Adipose tissue (tissue), 3 donors: ENCODE measurements around the gene BTBD16. TPM values are rescaled to one million over a fixed set of nuclear protein-coding genes. Genes with fewer than 3 reads are reported as not detected.

Experiments used
- H3K27ac ChIP-seq: one replicate; pipeline ENCODE4 v1.5.1; 2013; ENCODE audit warnings: low read depth, low read length
- WGBS, 3 donors: extraction: QIAGEN DNeasy Blood & Tissue Kit; methylation state at CpG; one replicate each; pipeline ENCODE4 v1.1.7; 2013; 5-methylcytosine and 5-hydroxymethylcytosine counted together
- polyA plus RNA-seq, 3 donors: library from polyadenylated mRNA; stranded (reverse); fragments of 200-250 nt; gene quantifications; one replicate each; pipeline ENCODE4 v1.2.3, GENCODE V29; 2013
- donor health status: healthy with polysubstance abuse.
- donor health status: Bipolar disorder and iron deficiency.
- donor health status: healthy.

BTBD16 gene
- polyA plus RNA-seq, 3 donors: 0.04 to 0.34 (median 0.07) TPM

DNA sequence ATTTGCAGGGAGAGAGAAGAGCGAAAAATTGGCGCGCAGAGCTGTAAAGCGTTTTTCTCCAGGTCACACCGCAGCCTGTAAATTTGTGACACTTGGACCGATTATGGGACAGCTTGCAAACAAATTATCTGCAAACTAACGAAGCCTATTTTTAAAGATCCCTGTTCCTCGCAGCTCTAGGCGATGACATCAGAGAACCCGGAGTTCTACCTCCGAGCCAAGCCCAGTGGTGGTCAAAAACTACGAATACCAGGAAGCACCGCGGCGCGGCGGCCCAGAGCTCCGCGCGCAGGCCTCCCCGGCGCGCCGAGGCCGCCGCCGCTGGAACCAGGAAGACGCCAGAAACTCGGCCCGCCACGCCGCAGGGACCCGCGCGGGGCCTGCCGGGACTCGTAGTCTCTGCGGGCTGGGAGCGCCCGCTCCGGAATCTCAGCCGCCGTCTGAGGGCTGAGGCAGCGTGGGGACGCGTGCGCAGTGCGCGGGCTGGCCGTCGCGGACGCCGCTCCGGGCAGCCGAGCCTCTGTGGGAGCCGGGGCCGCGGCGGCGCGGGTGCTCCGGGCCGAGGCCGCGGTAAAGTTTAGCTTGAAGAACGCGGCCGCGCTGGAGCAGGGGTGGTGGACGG, 103.3 kb downstream of the BTBD16 start, which contains the start of gene PLEKHA1:
Gene PLEKHA1 (plus strand): TSS at position 472 of the 622 bp plus-strand sequence. CDS start 18,493 bp downstream, outside the sequence.
- 0% methylated on average over 66 to 71 of the region's 71 CpGs for WGBS, 3 donors
- H3K27ac ChIP-seq: peak within 1 kb of the TSS; percentile 68

DNA sequence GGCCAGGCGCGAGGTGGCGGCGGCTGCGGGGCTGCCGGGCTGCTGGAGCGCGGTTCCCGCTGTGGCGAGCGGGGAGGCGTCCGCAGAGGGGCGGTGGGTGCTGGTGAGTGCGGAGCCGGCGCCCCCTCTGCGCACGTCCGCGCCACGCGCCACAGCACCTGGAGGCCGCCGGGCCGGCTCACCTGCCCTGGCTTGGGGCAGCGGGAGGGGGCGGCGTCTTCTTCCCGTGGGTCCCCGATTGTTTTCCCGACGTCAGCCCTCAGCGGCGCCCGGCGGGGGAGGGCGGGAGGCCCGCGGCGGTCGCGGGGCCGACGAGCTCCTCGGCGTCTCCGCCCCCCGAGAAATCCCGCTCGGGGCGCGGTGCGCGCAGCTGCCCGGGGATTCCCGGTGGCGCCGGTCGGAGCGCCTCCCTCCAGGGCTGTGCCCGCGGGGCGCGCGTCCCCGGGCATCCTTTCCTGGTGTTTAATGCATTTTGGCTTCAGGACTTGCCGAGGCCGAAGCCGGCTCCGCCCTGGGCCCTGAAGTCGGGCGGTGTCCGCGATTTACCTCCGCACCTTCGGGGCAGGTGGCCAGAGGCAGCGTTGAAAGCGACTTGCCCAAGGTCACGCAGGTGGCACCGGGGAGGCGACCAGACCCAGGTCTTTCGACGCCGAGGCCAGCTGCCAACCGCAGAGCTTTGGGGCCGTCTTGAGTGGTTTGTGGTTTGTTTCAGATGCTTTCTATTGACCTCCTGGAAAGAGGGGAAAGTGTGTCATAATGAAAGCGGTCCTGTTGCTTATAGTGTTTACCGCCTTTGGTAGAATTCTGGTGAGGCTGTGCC, 104.0 kb downstream of the BTBD16 start:
- 0% methylated on average over 68 to 89 of the region's 89 CpGs for WGBS, 3 donors

DNA sequence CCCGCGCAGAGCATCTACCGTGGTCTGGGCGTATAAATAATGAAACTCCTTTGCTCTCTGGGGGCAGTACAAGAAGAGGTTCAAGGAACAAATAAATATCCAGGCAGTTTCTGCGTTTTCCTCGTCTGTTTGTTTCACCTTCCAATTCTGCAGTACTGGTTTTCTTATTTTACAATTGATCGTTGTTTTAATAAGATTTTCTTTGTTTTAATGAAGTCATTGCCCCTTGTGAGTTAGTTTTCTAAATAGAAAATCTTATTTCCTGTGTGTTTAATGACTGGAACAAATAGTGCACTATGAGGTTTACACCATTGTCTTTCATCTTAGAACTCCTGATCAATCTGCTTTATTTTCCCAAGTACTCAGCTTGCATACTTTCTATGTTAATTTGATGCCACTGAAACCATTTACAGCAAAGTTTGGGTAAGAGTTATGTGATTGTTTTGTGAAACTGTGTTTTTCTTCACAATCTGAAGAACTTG, 104.6 kb downstream of the BTBD16 start:
- WGBS, 3 donors: 3 to 5% (median 4%) methylated on average over 7 of the region's 7 CpGs
- H3K27ac ChIP-seq: peak overlapping the region; percentile 62

More for the DNA sequence above, 104.0 kb downstream of the BTBD16 start:
- peak overlapping the region; percentile 68 for H3K27ac ChIP-seq

DNA sequence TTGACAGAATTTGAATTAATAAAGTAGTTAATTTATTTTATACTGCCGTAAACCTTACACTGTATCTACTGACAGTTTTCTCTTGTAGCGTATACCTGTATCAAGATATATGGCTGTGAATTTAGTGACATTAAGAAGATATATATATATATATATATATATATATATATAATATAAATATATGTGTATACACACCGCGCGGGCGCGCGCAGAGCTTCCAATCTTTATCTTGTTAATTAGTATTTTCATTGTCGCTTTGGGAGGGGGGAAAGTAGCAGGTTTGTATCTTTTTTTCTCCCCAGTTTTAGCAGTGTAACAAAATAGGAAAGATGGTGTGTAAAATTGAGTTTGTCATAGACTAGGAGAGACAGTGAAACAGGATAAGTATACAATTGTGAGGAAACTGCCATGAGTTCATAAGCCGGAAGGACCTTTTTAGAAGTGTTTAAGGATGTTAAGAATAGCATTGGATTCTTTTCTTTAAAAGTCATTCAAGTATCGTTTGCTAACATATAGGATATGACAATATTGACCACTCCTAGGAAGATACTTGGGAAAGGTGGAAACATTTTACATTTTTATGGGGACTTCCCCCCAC, 105.4 kb downstream of the BTBD16 start:
- 73 to 81% (median 81%) methylated on average over 11 of the region's 11 CpGs for WGBS, 3 donors
- H3K27ac ChIP-seq: no peak overlapping the region

DNA sequence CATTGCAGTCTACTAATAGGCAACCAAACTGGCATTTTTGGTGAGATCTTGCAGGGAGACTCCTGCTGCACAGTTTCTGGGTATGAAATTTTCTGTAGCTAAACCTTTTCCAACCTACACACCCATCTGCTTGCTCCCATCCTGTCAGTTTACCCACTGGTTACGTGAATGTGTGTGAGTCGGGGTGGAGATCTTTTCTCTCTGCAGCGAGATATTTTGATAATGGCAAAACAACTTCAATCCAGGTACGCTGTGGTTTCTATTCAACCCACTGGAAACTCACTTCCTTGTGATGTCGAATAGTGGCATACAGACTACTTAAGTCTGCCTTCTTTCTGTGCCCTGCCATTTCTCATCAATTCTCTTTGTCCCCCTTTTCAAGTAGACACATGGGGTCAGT, 107.9 kb downstream of the BTBD16 start:
- WGBS, 3 donors: 93 to 94% (median 93%) methylated on average over 5 of the region's 5 CpGs
- no peak overlapping the region for H3K27ac ChIP-seq

DNA sequence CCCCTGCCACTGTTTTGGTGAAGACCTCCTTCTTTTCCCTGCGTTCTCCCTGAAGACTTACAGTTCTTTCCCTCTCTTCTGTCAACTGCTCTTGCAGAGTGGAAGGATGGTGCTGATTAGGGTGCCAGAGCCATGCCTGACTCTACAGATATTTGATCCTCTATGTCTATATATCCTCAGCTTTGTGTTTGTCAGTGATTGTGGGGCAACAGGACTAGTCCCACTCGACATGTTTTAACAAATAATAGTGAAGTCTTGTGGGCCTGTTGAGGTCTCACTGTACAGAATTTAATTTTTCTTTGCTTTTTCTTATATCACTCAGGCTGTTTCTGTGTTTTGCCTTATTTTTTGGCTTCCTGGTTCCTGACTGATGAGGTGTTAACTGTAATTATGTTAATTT, 108.4 kb downstream of the BTBD16 start:
- no peak overlapping the region for H3K27ac ChIP-seq
- WGBS, 3 donors: 90 to 93% (median 92%) methylated on average over 2 of the region's 2 CpGs

DNA sequence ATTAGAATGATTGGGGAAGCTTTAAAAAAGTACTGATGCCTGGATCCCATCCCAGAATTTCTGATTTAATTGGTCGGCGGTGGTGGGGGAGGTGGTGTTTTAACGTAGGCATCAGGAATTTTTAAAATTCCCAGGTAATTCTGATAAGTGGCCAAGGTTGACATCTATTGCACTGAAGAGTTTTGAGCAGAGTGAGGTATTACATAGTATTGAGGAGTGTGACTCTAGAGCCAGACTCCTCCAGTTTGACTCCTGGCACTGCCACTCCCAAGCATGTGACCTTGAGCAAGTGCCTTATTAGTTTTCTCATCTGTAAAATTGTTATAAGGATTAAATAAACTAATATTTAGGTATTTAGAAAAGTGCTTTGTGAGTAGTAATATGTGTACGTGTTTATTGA, 109.6 kb downstream of the BTBD16 start:
- no peak overlapping the region for H3K27ac ChIP-seq
- 69 to 96% (median 89%) methylated on average over 4 of the region's 4 CpGs for WGBS, 3 donors

DNA sequence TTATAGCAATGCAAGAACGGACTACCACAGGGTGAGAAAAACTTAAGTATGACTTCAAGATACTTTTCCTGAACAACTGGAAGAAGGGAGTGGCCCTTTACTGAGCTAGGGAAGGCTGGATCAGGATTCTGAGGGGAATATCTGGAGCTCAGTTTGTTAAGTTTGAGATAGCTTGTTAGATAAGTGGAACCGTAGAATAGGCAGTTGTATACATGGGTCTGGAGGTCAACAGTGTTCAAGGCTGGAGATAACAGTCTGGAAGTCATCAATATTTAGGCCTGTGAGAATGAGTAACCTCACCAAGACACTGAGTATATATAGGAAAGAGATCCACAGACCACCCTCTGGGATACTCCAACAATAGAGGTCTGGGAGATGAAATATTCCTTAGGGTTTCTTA, 110.6 kb downstream of the BTBD16 start:
- no peak overlapping the region for H3K27ac ChIP-seq
- WGBS, 3 donors: 72 to 93% (median 79%) methylated on average over 2 of the region's 2 CpGs

DNA sequence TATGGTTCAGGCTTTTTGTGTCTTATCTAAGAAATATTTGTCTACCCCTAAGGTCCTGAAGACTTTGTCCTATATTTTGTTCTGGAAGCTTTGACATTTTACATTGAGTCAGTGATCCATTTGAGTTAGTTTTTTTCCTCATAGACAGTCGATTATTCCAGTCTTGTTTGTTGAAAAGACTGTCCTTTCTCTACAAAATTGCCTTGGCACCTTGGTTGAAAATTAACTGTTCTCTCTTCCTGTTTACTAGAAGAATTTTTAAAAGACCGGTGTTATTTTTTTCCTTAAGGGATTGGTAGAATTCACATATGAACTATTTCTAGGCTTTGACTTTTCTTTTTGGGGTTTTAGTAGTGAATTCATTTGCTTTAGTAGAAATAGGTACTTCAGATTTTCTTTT, 115.4 kb downstream of the BTBD16 start:
- WGBS, 3 donors: 31 to 75% (median 50%) methylated on average over 2 of the region's 2 CpGs
- no peak overlapping the region for H3K27ac ChIP-seq

DNA sequence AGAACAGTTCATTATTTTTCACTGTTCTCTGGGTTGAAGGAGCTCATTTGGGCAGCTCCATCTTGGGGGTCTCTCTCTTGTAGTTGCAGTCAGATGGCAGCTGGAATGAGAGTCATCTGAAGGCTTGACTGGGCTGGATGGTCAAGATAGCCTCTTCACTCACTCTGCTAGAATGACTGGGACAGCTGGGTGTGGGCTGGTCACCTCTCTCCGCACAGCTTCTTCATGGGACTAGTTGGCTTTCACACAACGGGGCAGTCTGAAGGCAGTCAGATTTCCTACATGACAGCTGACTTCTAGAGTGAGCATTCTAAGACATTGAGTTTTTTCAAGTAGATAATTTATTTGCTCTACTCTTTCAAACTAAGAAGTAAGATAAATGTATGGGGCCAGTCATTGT, 116.5 kb downstream of the BTBD16 start:
- no peak overlapping the region for H3K27ac ChIP-seq
- WGBS, 3 donors: 94 to 98% (median 97%) methylated on average over 2 of the region's 2 CpGs

Other genes with a start within 250 kb of the BTBD16 start
- 10 to 100 TPM; 12.1 to 15.0 (median 13.8) TPM for gene PLEKHA1, start 103.4 kb downstream of the BTBD16 start, polyA plus RNA-seq
- not detected for gene ARMS2, start 183.4 kb downstream of the BTBD16 start, polyA plus RNA-seq
- 100 to 1,000 TPM in 1 of 3 donors, 10 to 100 TPM in 2; 21.4 to 244 (median 76.1) TPM for gene HTRA1, start 190.3 kb downstream of the BTBD16 start, polyA plus RNA-seq